Stimulated activated CD4-positive, alpha-beta T cell treated with anti-CD3 and anti-CD28 coated beads, Interleukin-1b, Interleukin-23, amount 100 ng/mL, for 24 hours (primary cell): Measurements from ENCODE around the gene SPATA25.
"Not testable (repeated sequence)": the region's sequence is repeated elsewhere in the genome, so short reads cannot be mapped to it uniquely, and the experiment has no call there.

Experiments
- DNase-seq, 4 experiments: peaks; one replicate each; pipeline ENCODE4 v3.0.0-alpha.2; 2020; ENCODE audit warnings: low read depth in 4 of 4, low spot score in 1 of 4

Gene SPATA25

DNA sequence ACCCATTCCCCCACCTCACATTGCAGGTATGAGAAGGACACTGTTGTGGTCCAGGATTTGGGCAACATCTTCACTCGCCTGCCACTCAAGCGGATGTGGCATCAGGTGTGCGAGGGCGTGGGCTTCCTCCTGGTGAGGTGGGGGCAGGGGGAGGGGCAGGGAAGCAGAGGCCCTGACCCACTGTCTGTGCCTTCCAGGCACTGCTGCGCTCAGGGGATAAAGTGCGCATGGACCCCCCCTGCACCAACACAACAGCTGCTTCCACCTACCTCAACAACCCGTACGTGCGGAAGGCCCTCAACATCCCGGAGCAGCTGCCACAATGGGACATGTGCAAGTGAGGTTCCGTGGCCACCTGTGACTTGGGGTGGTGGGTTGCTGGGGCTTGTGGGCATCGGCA is 7.4 kb upstream of the SPATA25 start:
- no peak for DNase-seq

GRCh38 chr20:45893831-45894230 is 6.4 kb upstream of the SPATA25 start:
- no peak for DNase-seq

DNA sequence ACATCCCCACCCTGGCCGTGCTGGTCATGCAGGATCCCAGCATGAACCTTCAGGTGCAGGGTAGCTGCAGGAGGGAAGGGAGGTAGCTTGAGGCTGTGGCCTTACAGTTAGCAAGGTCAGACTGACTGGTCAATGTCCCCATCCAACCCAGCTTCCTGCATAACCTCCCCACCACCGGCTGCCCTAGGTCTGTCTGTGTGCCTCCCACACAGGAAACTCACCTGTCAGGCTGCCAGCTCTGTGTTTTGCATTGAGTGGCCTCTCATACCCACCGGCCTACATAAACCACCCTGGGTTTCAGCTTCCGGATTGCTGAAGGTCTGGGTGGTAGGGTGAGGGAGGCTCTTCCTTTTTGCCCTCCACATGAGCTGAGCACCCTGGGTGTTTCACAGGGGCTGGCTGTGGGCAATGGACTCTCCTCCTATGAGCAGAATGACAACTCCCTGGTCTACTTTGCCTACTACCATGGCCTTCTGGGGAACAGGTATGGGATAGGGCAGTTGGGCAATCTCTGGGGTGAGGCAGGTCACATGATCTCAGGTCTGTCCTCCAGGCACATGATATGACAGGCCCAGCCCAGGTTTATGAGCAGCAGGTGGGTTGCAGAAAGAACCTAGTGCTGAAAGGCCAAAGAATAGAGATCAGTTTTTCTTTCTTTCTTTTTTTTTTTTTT is 5.5 kb upstream of the SPATA25 start:
- no peak for DNase-seq

DNA sequence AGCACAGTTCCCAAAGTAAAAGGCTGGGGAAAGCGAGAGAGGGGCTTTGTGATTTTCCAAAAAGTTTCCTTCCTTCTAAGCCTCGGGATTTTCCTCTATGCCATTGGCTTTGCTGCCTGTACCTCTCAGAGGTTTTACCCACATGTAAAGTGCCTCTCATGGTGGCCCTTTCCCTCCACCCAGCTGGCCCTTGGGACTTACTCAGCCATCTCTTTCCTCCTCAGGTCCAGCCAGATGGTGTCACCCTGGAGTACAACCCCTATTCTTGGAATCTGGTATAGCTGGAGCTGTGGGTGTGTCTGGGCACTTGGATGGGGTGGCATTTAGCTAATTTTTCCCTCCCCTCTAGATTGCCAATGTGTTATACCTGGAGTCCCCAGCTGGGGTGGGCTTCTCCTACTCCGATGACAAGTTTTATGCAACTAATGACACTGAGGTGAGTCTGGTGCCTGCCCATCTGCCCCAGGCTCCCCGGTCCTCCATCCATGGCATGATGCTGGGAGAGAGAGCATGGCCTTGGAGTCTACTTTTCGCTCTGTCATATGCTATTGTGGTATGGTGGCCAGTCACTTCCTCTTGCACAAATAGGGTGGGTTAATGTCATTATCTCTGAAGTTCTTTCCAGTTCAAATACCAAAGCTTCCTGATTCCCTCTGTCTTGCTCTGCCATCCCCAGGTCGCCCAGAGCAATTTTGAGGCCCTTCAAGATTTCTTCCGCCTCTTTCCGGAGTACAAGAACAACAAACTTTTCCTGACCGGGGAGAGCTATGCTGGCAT is 4.8 kb upstream of the SPATA25 start:
- DNase-seq: no peak

DNA sequence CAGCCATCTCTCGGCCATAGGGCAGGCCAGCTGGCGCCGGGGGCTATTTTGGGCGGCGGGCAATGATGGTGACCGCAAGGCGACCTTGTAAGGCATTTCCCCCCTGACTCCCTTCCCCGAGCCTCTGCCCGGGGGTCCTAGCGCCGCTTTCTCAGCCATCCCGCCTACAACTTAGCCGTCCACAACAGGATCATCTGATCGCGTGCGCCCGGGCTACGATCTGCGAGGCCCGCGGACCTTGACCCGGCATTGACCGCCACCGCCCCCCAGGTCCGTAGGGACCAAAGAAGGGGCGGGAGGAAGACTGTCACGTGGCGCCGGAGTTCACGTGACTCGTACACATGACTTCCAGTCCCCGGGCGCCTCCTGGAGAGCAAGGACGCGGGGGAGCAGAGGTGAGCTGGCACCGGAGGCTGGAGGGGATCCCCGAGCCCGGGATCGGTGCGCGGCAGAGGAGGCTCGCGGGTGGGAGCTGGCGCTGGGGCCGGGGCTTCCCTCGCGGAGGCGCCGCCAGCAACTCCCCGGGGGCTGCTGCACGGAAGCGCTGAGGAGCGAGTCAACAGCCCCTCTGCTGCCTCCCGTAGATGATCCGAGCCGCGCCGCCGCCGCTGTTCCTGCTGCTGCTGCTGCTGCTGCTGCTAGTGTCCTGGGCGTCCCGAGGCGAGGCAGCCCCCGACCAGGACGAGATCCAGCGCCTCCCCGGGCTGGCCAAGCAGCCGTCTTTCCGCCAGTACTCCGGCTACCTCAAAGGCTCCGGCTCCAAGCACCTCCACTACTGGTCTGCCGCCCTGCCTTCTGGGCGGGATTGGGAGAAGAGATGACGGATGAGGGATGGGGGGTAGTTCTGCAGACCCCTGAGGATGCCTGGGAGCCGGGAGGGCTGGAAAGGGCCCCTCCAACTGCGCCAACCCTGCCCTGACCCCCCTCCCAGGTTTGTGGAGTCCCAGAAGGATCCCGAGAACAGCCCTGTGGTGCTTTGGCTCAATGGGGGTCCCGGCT is 3.9 kb upstream of the SPATA25 start, which contains the start of the genes CTSA and NEURL2:
Gene CTSA (plus strand): TSS at position 351 of the 999 bp plus-strand sequence. CDS start 234 bp downstream, at position 585.
Gene NEURL2 (minus strand): TSS at position 224 of the 999 bp plus-strand sequence. CDS start 217 bp downstream, at position 7.
- peak; percentile 69 to 78 (median 75) for DNase-seq

- no peak for DNase-seq
Measured at GRCh38 chr20:45890077-45890984, 2.9 kb upstream of the SPATA25 start.

DNA sequence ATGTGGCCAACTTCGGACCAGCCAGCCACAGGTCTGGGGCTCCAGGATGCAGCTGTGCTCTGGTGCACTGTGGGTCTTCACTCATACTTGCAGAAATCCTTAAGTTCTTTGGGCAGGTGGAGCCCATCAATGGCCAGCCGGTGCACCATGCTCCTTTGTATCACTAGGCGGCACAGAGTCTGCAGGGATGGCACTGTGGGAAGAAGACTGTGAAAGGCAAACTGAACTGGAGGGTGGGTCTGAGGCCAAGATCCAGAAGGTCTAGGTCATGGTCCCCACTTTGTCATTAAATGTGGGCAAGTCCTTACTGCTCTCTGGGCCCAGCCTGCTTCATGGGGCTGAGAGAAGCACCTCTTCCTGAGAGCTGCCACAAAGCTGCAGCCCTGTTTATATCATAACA is 1.3 kb upstream of the SPATA25 start:
- no peak for DNase-seq

- no peak for DNase-seq
Measured at GRCh38 chr20:45886590-45887345, 654 bp downstream of the SPATA25 start.

GRCh38 chr20:45883100-45883469 is 4.3 kb downstream of the SPATA25 start:
- no peak for DNase-seq

DNA sequence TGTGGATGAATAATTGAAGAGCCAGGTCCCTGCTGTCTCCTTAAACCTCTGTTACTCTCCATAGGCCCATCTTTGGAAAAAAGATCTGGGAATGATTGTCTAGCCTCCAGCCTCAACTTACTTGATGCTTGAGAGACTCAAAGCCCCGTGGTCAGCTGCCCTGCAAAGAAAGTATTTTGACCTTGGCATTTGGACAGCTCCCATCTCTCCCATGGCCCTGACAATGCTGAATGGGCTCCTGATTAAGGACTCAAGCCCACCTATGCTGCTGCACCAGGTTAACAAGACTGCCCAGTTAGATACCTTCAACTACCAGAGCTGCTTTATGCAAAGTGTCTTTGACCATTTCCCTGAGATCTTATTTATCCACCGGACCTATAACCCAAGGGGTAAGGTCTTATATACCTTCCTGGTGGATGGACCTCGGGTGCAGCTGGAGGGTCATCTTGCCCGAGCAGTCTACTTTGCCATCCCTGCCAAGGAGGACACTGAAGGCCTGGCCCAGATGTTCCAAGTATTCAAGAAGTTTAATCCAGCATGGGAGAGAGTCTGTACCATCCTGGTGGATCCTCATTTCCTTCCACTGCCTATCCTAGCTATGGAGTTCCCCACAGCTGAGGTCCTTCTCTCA is 4.8 kb downstream of the SPATA25 start:
- DNase-seq: no peak

GRCh38 chr20:45880988-45881788 is 6.2 kb downstream of the SPATA25 start, which contains the start of gene ZSWIM1:
ZSWIM1 (plus strand) TSS chr20:45881227; CDS start chr20:45882593, 1,366 bp downstream.
- DNase-seq: peak; percentile 96 to 97 (median 97)

- no peak for DNase-seq
Measured at GRCh38 chr20:45878076-45878761, 9.2 kb downstream of the SPATA25 start.

DNA sequence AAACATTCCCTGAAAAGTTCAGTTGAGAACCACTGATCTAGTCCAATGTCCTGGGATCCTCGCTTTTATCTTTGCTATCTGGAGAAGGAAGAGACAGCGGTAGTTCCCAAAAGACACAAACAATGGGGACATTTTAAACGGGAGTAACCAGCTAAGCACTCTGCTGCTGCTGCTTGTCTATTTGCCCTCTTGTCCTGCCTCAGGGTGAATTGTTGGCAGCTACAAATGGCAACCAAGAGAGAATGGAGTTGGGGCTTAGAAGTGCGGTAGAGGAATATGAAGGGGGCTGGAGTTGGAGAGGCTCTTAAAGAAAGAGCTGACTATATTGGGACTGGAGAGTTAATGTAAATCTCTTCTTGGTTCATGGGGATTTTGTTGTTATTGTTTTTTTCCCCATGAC is 12.8 kb downstream of the SPATA25 start:
- DNase-seq: no peak

DNA sequence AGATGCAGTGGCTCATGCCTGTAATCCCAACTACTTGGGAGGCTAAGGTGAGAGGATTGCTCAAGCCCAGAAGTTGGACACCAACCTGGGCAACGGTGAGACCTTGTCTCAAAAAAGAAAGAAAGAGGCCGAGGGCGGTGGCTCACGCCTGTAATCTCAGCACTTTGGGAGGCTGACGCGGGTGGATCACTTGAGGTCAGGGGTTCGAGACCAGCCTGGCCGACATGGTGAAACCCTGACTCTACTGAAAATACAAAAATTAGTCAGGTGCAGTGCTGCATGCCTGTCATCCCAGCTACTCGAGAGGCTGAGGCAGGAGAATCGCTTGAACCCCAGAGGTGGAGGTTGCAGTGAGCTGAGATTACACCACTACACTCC is 13.3 kb downstream of the SPATA25 start:
- not testable (repeated sequence) for DNase-seq

- DNase-seq: no peak
Measured at GRCh38 chr20:45873409-45874103, 13.9 kb downstream of the SPATA25 start.

GRCh38 chr20:45872626-45873025 is 14.8 kb downstream of the SPATA25 start:
- DNase-seq: no peak

GRCh38 chr20:45867819-45868176 is 19.6 kb downstream of the SPATA25 start:
- no peak for DNase-seq
